A673 (cell line): ENCODE data around the gene NOM1. TPM values are rescaled to one million over a fixed set of nuclear protein-coding genes. Genes with fewer than 3 reads are reported as not detected.

Experiments
- BruUV-seq: library from RNA; stranded (reverse); fragments of 400-500 nt; replicated peaks from 2 replicates; lab custom pipeline; 2021; lab: Mats Ljungman, UMichigan
- CTCF ChIA-PET: fragments of 300-600 bp; sonication (Branson Sonifier 250); formaldehyde crosslinking; loops from one replicate; lab custom pipeline; 2022; ENCODE audit warnings: antibody characterized with exemption; lab: Charles Lee
- POLR2A ChIA-PET: fragments of 300-600 bp; sonication (Branson Sonifier 250); formaldehyde crosslinking; loops from one replicate; lab custom pipeline; 2022; ENCODE audit warnings: antibody characterized with exemption; ENCODE audit not compliant: low non-redundant PET; lab: Charles Lee
- DNase-seq: peaks from one replicate; pipeline ENCODE4 v3.0.0-alpha.2; 2015; ENCODE audit warnings: low spot score
- H3K27ac ChIP-seq: fragments of 200-600 bp; sonication (generic); 2 replicates; pipeline ENCODE4 v1.5.1; 2016; ENCODE audit warnings: mixed run types, low read depth, mild to moderate bottlenecking, mixed read lengths, antibody characterized with exemption, low read length; ENCODE audit not compliant: poor library complexity, severe bottlenecking
- H3K27me3 ChIP-seq: fragments of 200-600 bp; sonication (generic); replicated peaks from 2 replicates; pipeline ENCODE4 v1.6.1; 2017; ENCODE audit warnings: mixed run types, low read depth, mild to moderate bottlenecking, mixed read lengths, antibody characterized with exemption, low read length; ENCODE audit not compliant: insufficient read depth, poor library complexity
- H3K36me3 ChIP-seq: fragments of 200-600 bp; sonication (generic); 2 replicates; pipeline ENCODE4 v1.6.1; 2016; ENCODE audit warnings: mixed run types, mild to moderate bottlenecking, mixed read lengths, antibody characterized with exemption, low read length; ENCODE audit not compliant: insufficient read depth, poor library complexity, severe bottlenecking
- H3K4me1 ChIP-seq: fragments of 200-600 bp; sonication (generic); 2 replicates; pipeline ENCODE4 v1.6.1; 2017; ENCODE audit warnings: mixed run types, mild to moderate bottlenecking, mixed read lengths, antibody characterized with exemption, low read length; ENCODE audit not compliant: insufficient read depth, poor library complexity, severe bottlenecking
- H3K4me3 ChIP-seq: fragments of 200-600 bp; sonication (generic); 2 replicates; pipeline ENCODE4 v1.5.1; 2016; ENCODE audit warnings: low read depth, mixed run types, mild to moderate bottlenecking, mixed read lengths, low read length; ENCODE audit not compliant: poor library complexity, severe bottlenecking
- H3K9me3 ChIP-seq: fragments of 200-600 bp; sonication (generic); 2 replicates; pipeline ENCODE4 v1.6.1; 2016; ENCODE audit warnings: mixed run types, low read depth, mild to moderate bottlenecking, mixed read lengths, antibody characterized with exemption, low read length; ENCODE audit not compliant: poor library complexity, severe bottlenecking
- EZH2 ChIP-seq: fragments of 200-600 bp; sonication (generic); IDR thresholded peaks from 2 replicates; pipeline ENCODE4 v1.6.1; 2017; ENCODE audit warnings: borderline replicate concordance, low read depth, mild to moderate bottlenecking, mixed read lengths, antibody characterized with exemption, low read length; ENCODE audit not compliant: poor library complexity, severe bottlenecking
- intact Hi-C: fragments of 100-400 bp; cut with micrococcal nuclease; formaldehyde crosslinking; loops from one replicate; pipeline ENCODE4 v1.10.0; 2022; ENCODE audit not compliant: unreplicated experiment
- total RNA-seq: library from RNA; stranded (reverse); gene quantifications from 2 replicates; pipeline ENCODE4 v1.2.3, GENCODE V29; 2021
- TF ChIP-seq, protein P1 (sequence below): fragments of 300-800, 200-600 bp; sonication (generic); conservative IDR thresholded peaks from 2 replicates; pipeline ENCODE4 v1.5.1; 2017; ENCODE audit warnings: low read depth, mild to moderate bottlenecking, antibody characterized with exemption, low read length, moderate library complexity, mixed read lengths

Gene NOM1
- total RNA-seq, 1 experiment from 2014 or later = 34.1 TPM

DNA sequence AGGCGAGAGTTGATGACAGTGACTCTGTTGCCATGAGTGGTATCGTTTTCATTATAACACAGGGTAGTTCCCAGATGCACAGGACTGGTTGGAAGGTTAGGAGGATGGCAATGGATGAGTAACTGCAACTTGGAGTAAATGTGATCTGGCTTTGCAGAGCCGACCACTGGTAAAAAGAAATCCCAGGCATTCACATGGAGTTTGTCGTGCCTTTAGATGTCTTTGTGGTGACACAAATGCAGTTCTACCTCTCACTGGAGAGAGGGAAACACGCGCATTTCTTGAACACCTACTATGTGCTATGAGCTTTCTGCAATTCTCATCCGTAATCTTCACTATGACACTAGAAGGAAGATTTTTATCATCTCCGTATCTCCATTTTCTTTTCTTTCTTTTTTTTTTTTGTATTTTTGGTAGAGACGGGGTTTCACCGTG, 62.6 kb downstream of the NOM1 start:
- DNase-seq = no peak
- intact Hi-C loops = no loop called here
- H3K27me3 ChIP-seq = peaks cover 97% of the 10 kb centered on the region
- ChIA-PET POLR2A (no interaction called here), CTCF (no interaction called here)
- no peak for TF ChIP-seq EZH2
- TF ChIP-seq, protein P1, sequence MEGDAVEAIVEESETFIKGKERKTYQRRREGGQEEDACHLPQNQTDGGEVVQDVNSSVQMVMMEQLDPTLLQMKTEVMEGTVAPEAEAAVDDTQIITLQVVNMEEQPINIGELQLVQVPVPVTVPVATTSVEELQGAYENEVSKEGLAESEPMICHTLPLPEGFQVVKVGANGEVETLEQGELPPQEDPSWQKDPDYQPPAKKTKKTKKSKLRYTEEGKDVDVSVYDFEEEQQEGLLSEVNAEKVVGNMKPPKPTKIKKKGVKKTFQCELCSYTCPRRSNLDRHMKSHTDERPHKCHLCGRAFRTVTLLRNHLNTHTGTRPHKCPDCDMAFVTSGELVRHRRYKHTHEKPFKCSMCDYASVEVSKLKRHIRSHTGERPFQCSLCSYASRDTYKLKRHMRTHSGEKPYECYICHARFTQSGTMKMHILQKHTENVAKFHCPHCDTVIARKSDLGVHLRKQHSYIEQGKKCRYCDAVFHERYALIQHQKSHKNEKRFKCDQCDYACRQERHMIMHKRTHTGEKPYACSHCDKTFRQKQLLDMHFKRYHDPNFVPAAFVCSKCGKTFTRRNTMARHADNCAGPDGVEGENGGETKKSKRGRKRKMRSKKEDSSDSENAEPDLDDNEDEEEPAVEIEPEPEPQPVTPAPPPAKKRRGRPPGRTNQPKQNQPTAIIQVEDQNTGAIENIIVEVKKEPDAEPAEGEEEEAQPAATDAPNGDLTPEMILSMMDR = no peak
- no peaks in the 10 kb centered on the region for H3K9me3 ChIP-seq
- BruUV-seq = no TSS peak
- H3K4me3 ChIP-seq = no peak overlapping the region
- peaks cover 16% of the 10 kb centered on the region for H3K4me1 ChIP-seq
- H3K36me3 ChIP-seq = no peaks in the 10 kb centered on the region
- H3K27ac ChIP-seq = no peak overlapping the region

- H3K9me3 ChIP-seq = no peaks in the 10 kb centered on the region
- H3K27me3 ChIP-seq = peaks cover 97% of the 10 kb centered on the region
- no peak for DNase-seq
- H3K4me1 ChIP-seq = peaks cover 16% of the 10 kb centered on the region
- H3K36me3 ChIP-seq = no peaks in the 10 kb centered on the region
- TF ChIP-seq, protein P1 = no peak
- no peak for TF ChIP-seq EZH2
- intact Hi-C loops = no loop called here
- H3K4me3 ChIP-seq = no peak overlapping the region
- BruUV-seq = no TSS peak
- CTCF ChIA-PET = no interaction called here
- H3K27ac ChIP-seq = no peak overlapping the region
- POLR2A ChIA-PET = no interaction called here
Measured at GRCh38 chr7:157013101-157013500, 63.6 kb downstream of the NOM1 start.

DNA sequence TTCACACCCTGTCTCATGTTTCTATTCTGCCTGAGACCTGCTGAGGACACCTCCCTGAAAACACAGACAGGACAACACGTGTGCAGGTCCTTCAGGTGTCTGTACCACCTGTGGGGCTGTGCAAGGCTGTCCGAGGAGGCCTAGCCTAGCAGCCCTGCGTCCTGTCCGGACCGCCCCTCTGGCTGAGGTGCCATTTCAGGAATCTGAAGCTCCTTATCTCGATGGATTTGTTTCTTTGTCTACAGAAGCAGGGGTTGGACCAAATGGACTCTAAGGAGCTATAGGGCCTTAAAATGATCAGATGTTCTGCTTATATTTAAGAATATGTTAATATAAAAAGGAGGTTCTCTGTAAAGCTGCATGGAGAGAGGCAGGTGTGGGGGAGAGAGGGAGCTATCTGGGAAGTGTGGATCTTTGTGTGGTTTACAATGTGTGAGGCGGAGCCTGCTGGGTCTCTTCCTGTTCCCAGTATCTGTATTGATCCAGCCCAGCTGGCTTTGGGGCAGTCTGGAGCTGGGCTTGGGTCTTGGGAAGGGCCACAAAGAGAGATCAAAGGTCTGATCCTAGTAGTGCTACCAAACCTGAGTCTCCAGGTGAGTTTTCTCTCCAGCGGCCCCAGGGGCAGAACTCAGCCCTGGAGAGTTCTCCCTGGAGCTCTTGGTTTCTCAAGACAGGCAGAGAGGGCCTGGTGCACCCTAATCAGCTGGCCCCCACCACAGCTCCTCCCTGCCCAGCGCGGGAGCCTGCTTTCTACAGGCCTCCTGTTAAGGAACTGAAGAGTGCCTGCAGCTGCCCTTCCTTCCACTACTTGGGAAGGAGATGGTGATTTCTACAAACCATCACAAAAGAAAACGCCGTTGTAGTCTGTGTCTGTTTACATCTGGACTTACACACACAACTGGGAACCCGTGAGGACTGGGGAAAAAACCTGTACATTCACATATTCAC, 64.4 kb downstream of the NOM1 start:
- intact Hi-C loops = no loop called here
- Histone ChIP-seq H3K27me3 (peaks cover 97% of the 10 kb centered on the region), H3K27ac (no peak overlapping the region), H3K4me1 (peaks cover 16% of the 10 kb centered on the region), H3K9me3 (no peaks in the 10 kb centered on the region), H3K36me3 (no peaks in the 10 kb centered on the region), H3K4me3 (no peak overlapping the region)
- no TSS peak for BruUV-seq
- no peak for TF ChIP-seq EZH2
- TF ChIP-seq, protein P1 = no peak
- no peak for DNase-seq
- ChIA-PET CTCF (no interaction called here), POLR2A (interaction anchor here (0.5 kb wide), 1 partner anchor 29 kb away, joined by 3 read pairs; no protein-coding TSS in a partner anchor)
